Measurements from ENCODE around the gene RXRA.

RXRA gene

GRCh38 chr9:134355158-134355557, 28.9 kb downstream of the RXRA start:
- DNase-seq (ENCODE audit: low read depth) = no peak

- DNase-seq (ENCODE audit: low read depth) = no peak
Observed at GRCh38 chr9:134355561-134356279, 29.5 kb downstream of the RXRA start.

- DNase-seq (ENCODE audit: low read depth) = no peak
Observed at GRCh38 chr9:134356496-134357470, 30.5 kb downstream of the RXRA start.

GRCh38 chr9:134357631-134358025, 31.4 kb downstream of the RXRA start:
- DNase-seq (ENCODE audit: low read depth) = no peak

- DNase-seq (ENCODE audit: low read depth) = no peak
Observed at GRCh38 chr9:134358026-134358661, 31.9 kb downstream of the RXRA start.

- no peak for DNase-seq (ENCODE audit: low read depth)
Observed at GRCh38 chr9:134358662-134359319, 32.5 kb downstream of the RXRA start.

GRCh38 chr9:134359493-134360179, 33.4 kb downstream of the RXRA start:
- DNase-seq (ENCODE audit: low read depth) = no peak

- DNase-seq (ENCODE audit: low read depth) = no peak
Observed at GRCh38 chr9:134360180-134360759, 34.0 kb downstream of the RXRA start.

GRCh38 chr9:134360897-134361296, 34.6 kb downstream of the RXRA start:
- no peak for DNase-seq (ENCODE audit: low read depth)

- DNase-seq (ENCODE audit: low read depth) = no peak
Observed at GRCh38 chr9:134361426-134361825, 35.2 kb downstream of the RXRA start.

- no peak for DNase-seq (ENCODE audit: low read depth)
Observed at GRCh38 chr9:134361843-134362414, 35.7 kb downstream of the RXRA start.

- no peak for DNase-seq (ENCODE audit: low read depth)
Observed at GRCh38 chr9:134363450-134363849, 37.2 kb downstream of the RXRA start.

GRCh38 chr9:134364391-134365114, 38.3 kb downstream of the RXRA start:
- DNase-seq (ENCODE audit: low read depth) = no peak

GRCh38 chr9:134365115-134365596, 38.9 kb downstream of the RXRA start:
- no peak for DNase-seq (ENCODE audit: low read depth)

GRCh38 chr9:134365791-134366222, 39.6 kb downstream of the RXRA start:
- DNase-seq (ENCODE audit: low read depth) = no peak

GRCh38 chr9:134366223-134367031, 40.2 kb downstream of the RXRA start:
- no peak for DNase-seq (ENCODE audit: low read depth)

- DNase-seq (ENCODE audit: low read depth) = no peak
Observed at GRCh38 chr9:134367061-134367460, 40.8 kb downstream of the RXRA start.

GRCh38 chr9:134367791-134368490, 41.7 kb downstream of the RXRA start:
- DNase-seq (ENCODE audit: low read depth) = no peak

Measured in stimulated activated CD8-positive, alpha-beta memory T cell treated with anti-CD3 and anti-CD28 coated beads, Interleukin-12 subunit alpha, Interleukin-12 subunit beta, amount 100 ng/mL, for 4 hours (primary cell).